ENCODE measurements around the gene COL5A2.

GRCh38 chr2:189072036-189072435 lies 107.5 kb downstream of the COL5A2 start:
- no peak for TF ChIP-seq POLR2A (IDR thresholded peaks at IDR 0.05)
- TF ChIP-seq CTCF (IDR thresholded peaks at IDR 0.05), result no peak
- no peak for TF ChIP-seq EP300 (IDR thresholded peaks at IDR 0.05; ENCODE audit: low read depth)
